Astrocyte of the cerebellum (primary cell): Measurements from ENCODE around the gene CHKB.

ENCODE experiments used
- DNase-seq: peaks from one replicate; pipeline ENCODE4 v3.0.0-alpha.2; 2011; ENCODE audit warnings: low read depth
- H3K4me3 ChIP-seq: 2 replicates; pipeline ENCODE4 v1.5.1; 2011; ENCODE audit warnings: mild to moderate bottlenecking, low read depth, low read length, moderate library complexity
- in situ Hi-C: cut with HindIII; loops from 2 replicates; pipeline ENCODE4 v1.10.0; 2017; ENCODE audit warnings: low sequenced_read_pairs
- TF ChIP-seq, protein P1 (sequence below): IDR thresholded peaks from 2 replicates; pipeline ENCODE4 v1.5.1; 2012; ENCODE audit warnings: low read length, low read depth, moderate library complexity, mild to moderate bottlenecking; ENCODE audit errors: missing control alignments

Gene CHKB, protein sequence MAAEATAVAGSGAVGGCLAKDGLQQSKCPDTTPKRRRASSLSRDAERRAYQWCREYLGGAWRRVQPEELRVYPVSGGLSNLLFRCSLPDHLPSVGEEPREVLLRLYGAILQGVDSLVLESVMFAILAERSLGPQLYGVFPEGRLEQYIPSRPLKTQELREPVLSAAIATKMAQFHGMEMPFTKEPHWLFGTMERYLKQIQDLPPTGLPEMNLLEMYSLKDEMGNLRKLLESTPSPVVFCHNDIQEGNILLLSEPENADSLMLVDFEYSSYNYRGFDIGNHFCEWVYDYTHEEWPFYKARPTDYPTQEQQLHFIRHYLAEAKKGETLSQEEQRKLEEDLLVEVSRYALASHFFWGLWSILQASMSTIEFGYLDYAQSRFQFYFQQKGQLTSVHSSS

DNA sequence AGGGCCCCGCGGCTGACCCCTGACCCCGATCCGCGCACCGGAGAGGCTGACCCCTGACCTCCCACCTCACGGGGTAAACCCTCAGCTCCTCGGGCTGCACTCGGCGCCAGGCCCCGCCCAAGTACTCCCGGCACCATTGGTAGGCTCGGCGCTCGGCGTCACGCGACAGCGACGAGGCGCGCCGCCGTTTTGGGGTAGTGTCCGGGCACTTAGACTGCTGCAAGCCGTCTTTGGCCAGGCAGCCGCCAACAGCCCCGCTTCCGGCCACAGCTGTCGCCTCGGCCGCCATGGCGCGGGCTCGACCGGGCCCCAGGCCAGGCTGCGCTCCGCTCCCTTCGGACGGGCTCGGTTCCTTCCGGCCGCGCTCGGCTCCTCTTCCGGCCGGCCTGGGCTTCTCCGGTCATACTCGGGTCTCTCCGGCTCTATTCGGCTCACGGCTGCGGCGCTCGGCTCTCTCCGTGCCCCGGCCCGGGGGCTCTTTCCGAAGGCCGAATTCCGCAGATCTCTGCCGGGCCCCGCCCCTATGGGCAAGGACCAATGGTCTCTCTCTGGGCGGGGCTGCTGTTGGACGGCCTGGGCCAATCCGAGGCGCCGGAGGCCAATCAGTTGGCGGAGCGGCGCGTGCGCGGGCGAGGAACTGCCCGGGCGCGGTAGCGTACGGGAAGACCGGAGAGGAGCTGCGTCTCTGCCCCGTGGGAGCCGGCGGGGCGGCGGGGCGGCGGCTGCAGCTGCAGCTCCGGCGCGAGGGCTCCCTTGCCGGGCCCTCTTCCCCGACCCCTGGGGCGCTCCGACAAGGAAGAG, at the start of gene CHKB:
Gene CHKB (minus strand): TSS at position 357 of the 801 bp plus-strand sequence. CDS start 68 bp downstream, at position 289.
- in situ Hi-C loops = no loop called here
- TF ChIP-seq, protein P1, sequence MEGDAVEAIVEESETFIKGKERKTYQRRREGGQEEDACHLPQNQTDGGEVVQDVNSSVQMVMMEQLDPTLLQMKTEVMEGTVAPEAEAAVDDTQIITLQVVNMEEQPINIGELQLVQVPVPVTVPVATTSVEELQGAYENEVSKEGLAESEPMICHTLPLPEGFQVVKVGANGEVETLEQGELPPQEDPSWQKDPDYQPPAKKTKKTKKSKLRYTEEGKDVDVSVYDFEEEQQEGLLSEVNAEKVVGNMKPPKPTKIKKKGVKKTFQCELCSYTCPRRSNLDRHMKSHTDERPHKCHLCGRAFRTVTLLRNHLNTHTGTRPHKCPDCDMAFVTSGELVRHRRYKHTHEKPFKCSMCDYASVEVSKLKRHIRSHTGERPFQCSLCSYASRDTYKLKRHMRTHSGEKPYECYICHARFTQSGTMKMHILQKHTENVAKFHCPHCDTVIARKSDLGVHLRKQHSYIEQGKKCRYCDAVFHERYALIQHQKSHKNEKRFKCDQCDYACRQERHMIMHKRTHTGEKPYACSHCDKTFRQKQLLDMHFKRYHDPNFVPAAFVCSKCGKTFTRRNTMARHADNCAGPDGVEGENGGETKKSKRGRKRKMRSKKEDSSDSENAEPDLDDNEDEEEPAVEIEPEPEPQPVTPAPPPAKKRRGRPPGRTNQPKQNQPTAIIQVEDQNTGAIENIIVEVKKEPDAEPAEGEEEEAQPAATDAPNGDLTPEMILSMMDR = no peak
- DNase-seq = peak; percentile 90
- H3K4me3 ChIP-seq = peak within 1 kb of the TSS; percentile 77

DNA sequence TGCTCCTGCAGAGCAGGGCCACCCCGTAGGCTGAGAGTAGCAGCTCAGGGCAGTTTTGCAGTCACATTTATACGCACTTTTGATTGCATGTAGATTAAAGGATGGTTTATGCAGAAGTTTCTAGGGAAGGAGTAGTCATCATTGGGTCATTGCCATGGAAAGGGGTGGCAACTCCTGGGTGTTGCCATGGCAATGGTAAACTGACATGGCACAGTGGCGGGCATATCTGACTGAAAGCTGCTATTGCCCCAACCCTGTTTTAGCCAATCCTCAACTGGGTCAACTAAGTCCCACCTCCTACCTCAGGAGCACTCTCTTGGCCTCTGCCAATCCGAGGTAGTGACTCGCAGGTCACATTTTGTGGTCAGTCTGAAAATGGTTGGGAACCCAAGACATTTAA, 47.7 kb upstream of the CHKB start:
- H3K4me3 ChIP-seq = no peak overlapping the region
- TF ChIP-seq, protein P1 = no peak
- DNase-seq = no peak
- in situ Hi-C loops = no loop called here

DNA sequence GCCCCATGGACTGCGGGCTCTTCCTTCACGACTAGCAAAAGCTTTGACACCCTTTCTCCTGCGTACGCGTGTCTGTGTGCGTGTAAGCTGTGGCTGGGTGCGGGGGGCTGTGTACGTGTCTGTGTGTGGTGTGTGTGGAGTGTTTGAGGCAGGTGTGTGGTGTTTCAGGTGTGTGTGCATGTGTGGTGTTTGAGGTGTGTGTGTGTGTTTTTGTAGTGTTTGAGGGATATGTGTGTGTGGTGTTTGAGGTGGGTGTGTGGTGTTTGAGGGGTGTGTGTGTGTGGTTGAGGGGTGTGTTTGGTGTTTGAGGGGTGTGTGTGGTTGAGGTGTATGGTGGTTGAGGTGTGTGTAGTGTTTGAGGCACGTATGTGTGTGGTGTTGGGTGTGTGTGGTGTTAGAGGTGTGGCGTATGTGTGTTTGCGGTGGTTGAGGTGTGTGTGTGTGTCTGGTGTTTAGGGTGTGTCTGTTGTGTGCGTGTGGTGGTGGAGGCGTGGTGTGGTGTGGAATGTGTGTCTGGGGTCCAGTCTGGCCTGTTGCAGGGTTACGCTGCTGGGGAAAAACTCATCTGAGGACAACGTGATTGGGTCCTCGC, 46.0 kb upstream of the CHKB start:
- H3K4me3 ChIP-seq = peak overlapping the region; percentile 83
- in situ Hi-C loops = loop anchor here (5.0 kb wide), 1 partner anchor 51 kb away; the partner anchor contains the start of gene CPT1B
- TF ChIP-seq, protein P1 = no peak
- no peak for DNase-seq

DNA sequence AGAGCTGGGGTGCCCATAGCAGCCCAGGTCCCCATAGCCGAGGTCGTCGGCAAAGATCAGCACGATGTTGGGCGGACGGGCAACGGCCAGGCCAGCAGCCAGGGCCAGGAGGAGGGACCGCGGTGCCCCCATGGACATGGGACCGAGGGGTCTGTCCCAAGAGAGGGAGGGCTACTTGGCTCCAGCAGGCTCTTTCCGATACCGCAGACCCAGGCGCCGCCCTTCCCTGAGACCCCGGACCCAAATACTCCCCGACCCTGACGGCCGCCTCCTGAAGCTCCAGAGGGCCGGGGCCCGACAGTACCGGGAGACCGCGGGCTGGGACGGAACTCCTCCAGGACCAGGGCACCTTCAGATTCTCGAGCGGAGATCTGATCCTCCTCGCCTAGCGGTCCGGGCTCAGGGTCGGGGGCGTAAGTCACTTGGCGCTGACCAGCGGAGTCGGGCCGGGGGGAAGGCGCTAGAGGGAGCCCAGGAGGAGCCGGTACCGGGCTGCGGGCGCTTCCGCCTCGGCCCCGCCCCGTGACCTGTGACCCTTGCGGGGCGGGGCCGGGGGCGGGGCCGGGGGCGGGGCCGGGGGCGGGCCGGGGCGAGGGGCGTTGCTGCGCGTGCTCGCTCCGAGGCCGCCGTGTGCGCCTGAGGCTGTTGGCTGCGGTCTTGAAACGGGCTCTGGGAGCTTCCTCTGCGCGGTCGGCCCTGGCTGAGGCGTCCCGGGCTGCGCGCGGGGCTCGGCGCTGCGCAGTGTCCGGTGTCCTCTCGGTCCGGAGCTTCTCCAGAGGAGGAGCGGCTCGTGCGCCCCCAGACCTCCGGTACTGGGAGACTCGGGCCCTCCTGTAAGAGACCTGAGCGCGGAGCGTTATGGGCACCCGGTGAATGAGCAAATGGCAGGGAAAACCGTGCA, 45.2 kb upstream of the CHKB start, which contains the start of gene ARSA:
Gene ARSA (minus strand): TSS at position 511 of the 901 bp plus-strand sequence. CDS start 373 bp downstream, at position 138.
- in situ Hi-C loops = loop anchor here (5.0 kb wide), 1 partner anchor 51 kb away; the partner anchor contains the start of gene CPT1B
- peak within 1 kb of the TSS; percentile 83 for H3K4me3 ChIP-seq
- TF ChIP-seq, protein P1 = peak; percentile 19

GRCh38 chr22:50626850-50627641, 44.4 kb upstream of the CHKB start:
- in situ Hi-C loops = loop anchor here (5.0 kb wide), 1 partner anchor 50 kb away; the partner anchor contains the start of gene CPT1B
- peak overlapping the region; percentile 83 for H3K4me3 ChIP-seq
- DNase-seq = no peak
- TF ChIP-seq, protein P1 = no peak

More for the DNA sequence above, 45.2 kb upstream of the CHKB start, which contains the start of gene ARSA:
- DNase-seq = peak; percentile 38
